PC-9 (cell line): ENCODE results near the gene CCR7. TPM values are rescaled to one million over a fixed set of nuclear protein-coding genes. Genes with fewer than 3 reads are reported as not detected.

ENCODE experiments used
- BruUV-seq: library from RNA; stranded (reverse); fragments of 400-500 nt; replicated peaks from 2 replicates; lab custom pipeline; 2021; lab: Mats Ljungman, UMichigan
- CTCF ChIA-PET: fragments of 300-600 bp; sonication (Branson Sonifier 250); formaldehyde crosslinking; loops from one replicate; lab custom pipeline; 2022; ENCODE audit warnings: antibody characterized with exemption; lab: Charles Lee
- POLR2A ChIA-PET: fragments of 300-600 bp; sonication (Branson Sonifier 250); formaldehyde crosslinking; loops from one replicate; lab custom pipeline; 2022; ENCODE audit warnings: antibody characterized with exemption; ENCODE audit not compliant: unreplicated experiment; lab: Charles Lee
- DNase-seq, 2 experiments: peaks; one replicate each; pipeline versions ENCODE4 v3.0.0 to v3.0.0-alpha.2; 2015 to 2022; ENCODE audit warnings: mixed read lengths in 1 of 2
- H2AFZ ChIP-seq: fragments of 200-600 bp; sonication (generic); 2 replicates; pipeline ENCODE4 v1.8.1; 2017; ENCODE audit warnings: antibody characterized with exemption
- H3F3A ChIP-seq: fragments of 200-600 bp; sonication (generic); 2 replicates; pipeline ENCODE4 v1.8.1; 2017; ENCODE audit warnings: antibody characterized with exemption, mild to moderate bottlenecking, low read depth; ENCODE audit not compliant: insufficient read depth
- H3K27ac ChIP-seq: fragments of 200-600 bp; sonication (generic); 2 replicates; pipeline ENCODE4 v1.6.1; 2016; ENCODE audit warnings: mixed run types
- H3K27me3 ChIP-seq: fragments of 200-600 bp; sonication (generic); 2 replicates; pipeline ENCODE4 v1.6.1; 2016; ENCODE audit warnings: low read depth, mixed run types; ENCODE audit not compliant: insufficient read depth
- H3K36me3 ChIP-seq: fragments of 200-600 bp; sonication (generic); 2 replicates; pipeline ENCODE4 v1.6.1; 2016; ENCODE audit warnings: low read depth, mixed run types
- H3K4me1 ChIP-seq: fragments of 200-600 bp; sonication (generic); replicated peaks from 2 replicates; pipeline ENCODE4 v1.6.1; 2016; ENCODE audit warnings: mixed run types; ENCODE audit not compliant: insufficient read depth
- H3K4me2 ChIP-seq: fragments of 200-600 bp; sonication (generic); 2 replicates; pipeline ENCODE4 v1.6.1; 2017; ENCODE audit warnings: mixed run types
- H3K4me3 ChIP-seq: fragments of 200-600 bp; sonication (generic); 2 replicates; pipeline ENCODE4 v1.6.1; 2016; ENCODE audit warnings: mixed run types
- H3K79me2 ChIP-seq: fragments of 200-600 bp; sonication (generic); 2 replicates; pipeline ENCODE4 v1.6.1; 2017; ENCODE audit warnings: low read depth, mixed run types
- H3K9me2 ChIP-seq: fragments of 200-600 bp; sonication (generic); 2 replicates; pipeline ENCODE4 v1.8.1; 2017; ENCODE audit warnings: mild to moderate bottlenecking; ENCODE audit not compliant: insufficient read depth
- H3K9me3 ChIP-seq: fragments of 200-600 bp; sonication (generic); 2 replicates; pipeline ENCODE4 v1.8.1; 2016; ENCODE audit warnings: low read depth; ENCODE audit not compliant: insufficient read depth
- H4K20me1 ChIP-seq: fragments of 200-600 bp; sonication (generic); 2 replicates; pipeline ENCODE4 v1.8.1; 2017; ENCODE audit not compliant: insufficient read depth
- EZH2 ChIP-seq: fragments of 200-600 bp; sonication (generic); IDR thresholded peaks from 2 replicates; pipeline ENCODE4 v1.8.0; 2017; ENCODE audit warnings: antibody characterized with exemption, low read depth
- intact Hi-C: fragments of 100-400 bp; cut with micrococcal nuclease; formaldehyde crosslinking; loops from one replicate; pipeline ENCODE4 v1.10.0; 2022; ENCODE audit not compliant: unreplicated experiment
- total RNA-seq: library from RNA; stranded (reverse); gene quantifications from 2 replicates; pipeline ENCODE4 v1.2.3, GENCODE V29; 2021
- TF ChIP-seq, protein P1 (sequence below): fragments of 200-600 bp; sonication (generic); conservative IDR thresholded peaks from 2 replicates; pipeline ENCODE4 v1.6.1; 2017; ENCODE audit warnings: mixed run types, antibody characterized with exemption, mild to moderate bottlenecking, moderate library complexity

The CCR7 gene
- total RNA-seq, 1 experiment from 2014 or later: not detected

DNA sequence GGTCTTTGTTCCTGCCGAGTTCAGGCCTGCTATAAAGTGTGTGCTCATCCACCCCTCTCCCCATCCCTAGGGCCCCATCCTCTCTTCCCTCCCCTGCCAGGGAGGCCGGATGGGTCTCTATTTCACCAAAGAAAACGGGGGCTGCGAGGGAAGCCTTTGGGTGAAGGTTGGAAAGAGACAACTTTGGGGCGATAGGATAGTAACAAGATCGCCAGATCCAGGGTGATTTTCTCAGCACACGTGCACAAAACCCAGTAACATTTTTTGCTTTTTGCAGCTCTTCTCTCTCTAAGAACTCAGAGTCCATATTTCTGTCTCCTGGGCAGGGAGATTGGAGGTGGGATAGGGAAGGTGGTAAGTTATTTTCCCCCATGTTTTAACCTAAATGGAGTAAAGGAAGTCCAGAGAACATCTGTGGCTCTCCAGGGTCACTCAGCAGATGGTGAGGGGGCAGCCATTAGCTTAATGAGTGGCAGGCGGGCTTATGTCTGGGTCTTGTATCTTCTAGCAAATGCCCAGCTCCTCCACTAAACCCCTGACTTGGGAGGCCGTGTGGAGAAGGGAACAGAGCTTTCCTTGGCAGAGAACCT lies 6.9 kb downstream of the CCR7 start:
- Histone ChIP-seq H3K36me3 (no peaks in the 10 kb centered on the region), H3F3A (no peaks in the 10 kb centered on the region), H3K27ac (no peak overlapping the region), H4K20me1 (no peaks in the 10 kb centered on the region), H3K79me2 (no peaks in the 10 kb centered on the region), H3K4me2 (no peak overlapping the region), H3K9me3 (no peaks in the 10 kb centered on the region), H3K4me1 (peaks cover 4% of the 10 kb centered on the region; the same call in 1 of the 2 replicates), H3K27me3 (peaks cover 9% of the 10 kb centered on the region), H3K4me3 (no peak overlapping the region), H3K9me2 (no peaks in the 10 kb centered on the region), H2AFZ (no peak overlapping the region)
- CTCF ChIA-PET: interaction anchor here (0.5 kb wide), 1 partner anchor 18 kb away, joined by 3 read pairs; no protein-coding TSS in a partner anchor
- BruUV-seq: no TSS peak
- POLR2A ChIA-PET: no interaction called here
- no peak for TF ChIP-seq EZH2
- TF ChIP-seq, protein P1, sequence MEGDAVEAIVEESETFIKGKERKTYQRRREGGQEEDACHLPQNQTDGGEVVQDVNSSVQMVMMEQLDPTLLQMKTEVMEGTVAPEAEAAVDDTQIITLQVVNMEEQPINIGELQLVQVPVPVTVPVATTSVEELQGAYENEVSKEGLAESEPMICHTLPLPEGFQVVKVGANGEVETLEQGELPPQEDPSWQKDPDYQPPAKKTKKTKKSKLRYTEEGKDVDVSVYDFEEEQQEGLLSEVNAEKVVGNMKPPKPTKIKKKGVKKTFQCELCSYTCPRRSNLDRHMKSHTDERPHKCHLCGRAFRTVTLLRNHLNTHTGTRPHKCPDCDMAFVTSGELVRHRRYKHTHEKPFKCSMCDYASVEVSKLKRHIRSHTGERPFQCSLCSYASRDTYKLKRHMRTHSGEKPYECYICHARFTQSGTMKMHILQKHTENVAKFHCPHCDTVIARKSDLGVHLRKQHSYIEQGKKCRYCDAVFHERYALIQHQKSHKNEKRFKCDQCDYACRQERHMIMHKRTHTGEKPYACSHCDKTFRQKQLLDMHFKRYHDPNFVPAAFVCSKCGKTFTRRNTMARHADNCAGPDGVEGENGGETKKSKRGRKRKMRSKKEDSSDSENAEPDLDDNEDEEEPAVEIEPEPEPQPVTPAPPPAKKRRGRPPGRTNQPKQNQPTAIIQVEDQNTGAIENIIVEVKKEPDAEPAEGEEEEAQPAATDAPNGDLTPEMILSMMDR: no peak
- DNase-seq: no peak
- intact Hi-C loops: no loop called here

DNA sequence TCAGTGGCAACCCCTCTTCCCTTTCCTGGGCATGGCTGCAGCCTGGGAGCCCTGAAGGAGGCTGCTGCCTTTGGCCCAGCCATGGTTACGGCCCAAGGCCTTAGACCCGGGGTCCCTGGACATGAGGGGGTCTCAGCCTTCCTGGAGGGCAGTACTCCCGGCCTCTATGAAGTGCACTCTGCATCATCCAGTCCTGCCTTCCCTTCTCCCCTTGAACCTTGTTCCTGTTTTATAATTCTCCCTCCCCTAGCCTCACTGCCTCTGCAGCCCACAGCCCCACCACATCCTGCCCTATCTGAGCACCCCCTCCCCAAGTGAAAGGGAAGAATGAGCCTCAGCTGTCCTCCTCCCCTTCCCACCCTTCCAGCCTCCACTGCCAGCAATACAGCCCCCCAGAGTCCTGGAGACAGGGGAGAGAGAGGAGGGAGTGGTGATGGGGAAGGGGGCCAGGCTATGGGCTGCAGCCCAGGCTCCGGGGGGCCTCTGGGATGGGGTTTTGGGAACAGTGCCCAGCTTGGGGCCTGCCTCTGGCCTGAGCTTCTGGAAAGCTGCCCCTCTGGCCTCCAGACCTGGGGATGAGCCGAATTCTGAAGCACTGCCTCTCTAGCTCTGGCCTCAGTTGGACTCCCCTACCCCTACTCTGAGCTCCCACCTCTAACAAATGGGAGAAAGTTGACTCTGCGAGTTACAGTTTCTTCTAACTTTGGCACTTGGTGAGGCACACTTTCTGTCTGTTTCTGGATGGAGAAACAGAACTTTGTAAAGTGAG lies 7.6 kb downstream of the CCR7 start:
- H3K4me3 ChIP-seq: no peak overlapping the region
- BruUV-seq: no TSS peak
- peaks cover 3% of the 10 kb centered on the region for H3K27me3 ChIP-seq
- H3K79me2 ChIP-seq: no peaks in the 10 kb centered on the region
- DNase-seq: no peak
- intact Hi-C loops: no loop called here
- TF ChIP-seq, protein P1: no peak
- TF ChIP-seq EZH2: no peak
- no peaks in the 10 kb centered on the region for H3K9me2 ChIP-seq
- POLR2A ChIA-PET: interaction anchor here (0.6 kb wide), 1 partner anchor 226 kb away, joined by 4 read pairs; no protein-coding TSS in a partner anchor
- H4K20me1 ChIP-seq: no peaks in the 10 kb centered on the region
- no peaks in the 10 kb centered on the region for H3K9me3 ChIP-seq
- no peak overlapping the region for H3K27ac ChIP-seq
- H3F3A ChIP-seq: no peaks in the 10 kb centered on the region
- H2AFZ ChIP-seq: no peak overlapping the region
- CTCF ChIA-PET: interaction anchor here (1.2 kb wide), 1 partner anchor 21 kb away, joined by 3 read pairs; no protein-coding TSS in a partner anchor
- H3K4me1 ChIP-seq: peaks cover 4% of the 10 kb centered on the region; the same call in 1 of the 2 replicates
- no peak overlapping the region for H3K4me2 ChIP-seq
- H3K36me3 ChIP-seq: no peaks in the 10 kb centered on the region

- peaks cover 9% of the 10 kb centered on the region for H3K4me1 ChIP-seq
- intact Hi-C loops: no loop called here
- H3F3A ChIP-seq: peaks cover 3% of the 10 kb centered on the region; the same call in 1 of the 2 replicates
- DNase-seq: no peak
- H4K20me1 ChIP-seq: no peaks in the 10 kb centered on the region
- no peaks in the 10 kb centered on the region for H3K79me2 ChIP-seq
- no peaks in the 10 kb centered on the region for H3K9me2 ChIP-seq
- no peak overlapping the region for H3K27ac ChIP-seq
- H2AFZ ChIP-seq: no peak overlapping the region
- BruUV-seq: no TSS peak
- no peaks in the 10 kb centered on the region for H3K9me3 ChIP-seq
- POLR2A ChIA-PET: interaction anchor here (0.6 kb wide), 1 partner anchor 250 kb away, joined by 3 read pairs; no protein-coding TSS in a partner anchor
- no peaks in the 10 kb centered on the region for H3K36me3 ChIP-seq
- H3K4me3 ChIP-seq: no peak overlapping the region
- H3K4me2 ChIP-seq: no peak overlapping the region
- H3K27me3 ChIP-seq: no peaks in the 10 kb centered on the region; the same call in 1 of the 2 replicates
- no peak for TF ChIP-seq EZH2
- TF ChIP-seq, protein P1: no peak
- CTCF ChIA-PET: interaction anchor here (0.8 to 1.2 kb wide), 2 partner anchors 20 to 24 kb away, joined by 3 to 5 read pairs; no protein-coding TSS in a partner anchor
Measured at GRCh38 chr17:40556884-40557414, 8.3 kb downstream of the CCR7 start.
